WTC11 (cell line): Measurements from ENCODE around the gene MGMT. TPM values are rescaled to one million over a fixed set of nuclear protein-coding genes. Genes with fewer than 3 reads are reported as not detected.

Source experiments
- ATAC-seq: fragments of 200-7000 bp; cut with Tn5 transposase; 2 replicates; pipeline ENCODE4 v1.10.0; 2021; ENCODE audit warnings: mild to moderate bottlenecking, moderate library complexity
- CTCF ChIA-PET: fragments of 300-600 bp; sonication (Branson Sonifier 250); formaldehyde crosslinking; loops from one replicate; lab custom pipeline; 2021; ENCODE audit warnings: antibody characterized with exemption; lab: Charles Lee
- POLR2A ChIA-PET: fragments of 350-600 bp; sonication (Branson Sonifier 250); formaldehyde crosslinking; loops from one replicate; lab custom pipeline; 2021; ENCODE audit warnings: antibody characterized with exemption; lab: Charles Lee
- DNase-seq: peaks from one replicate; pipeline ENCODE4 v3.0.0; 2021; ENCODE audit warnings: low spot score
- H3K27ac Mint-ChIP-seq: 2 replicates; pipeline ENCODE4 v1.8.0; 2021; ENCODE audit warnings: mixed read lengths
- H3K27me3 Mint-ChIP-seq: 2 replicates; pipeline ENCODE4 v1.8.0; 2021; ENCODE audit warnings: low read depth, mild to moderate bottlenecking, moderate library complexity, mixed read lengths
- H3K36me3 Mint-ChIP-seq: 2 replicates; pipeline ENCODE4 v1.8.0; 2021; ENCODE audit warnings: mixed read lengths
- H3K4me1 Mint-ChIP-seq: 2 replicates; pipeline ENCODE4 v1.8.0; 2022; ENCODE audit warnings: mixed read lengths
- H3K4me3 Mint-ChIP-seq: 2 replicates; pipeline ENCODE4 v1.8.0; 2021; ENCODE audit warnings: mild to moderate bottlenecking, moderate library complexity, mixed read lengths
- H3K9me3 Mint-ChIP-seq: 2 replicates; pipeline ENCODE4 v1.8.0; 2021; ENCODE audit warnings: mixed read lengths
- FOXP1 ChIP-seq: sonication (generic); formaldehyde crosslinking; IDR thresholded peaks from 2 replicates; pipeline ENCODE4 v1.8.0; 2022; ENCODE audit warnings: missing genetic modification reagents, mild to moderate bottlenecking, moderate library complexity, borderline replicate concordance
- IRF2 ChIP-seq: sonication (generic); formaldehyde crosslinking; IDR thresholded peaks from 2 replicates; pipeline ENCODE4 v1.8.0; 2022; ENCODE audit warnings: low read depth, missing genetic modification reagents, borderline replicate concordance
- KAT7 ChIP-seq: sonication (generic); formaldehyde crosslinking; IDR thresholded peaks from 2 replicates; pipeline ENCODE4 v1.8.1; 2023; ENCODE audit warnings: missing genetic modification reagents, mild to moderate bottlenecking, borderline replicate concordance
- MYBL2 ChIP-seq: sonication (generic); formaldehyde crosslinking; IDR thresholded peaks from 2 replicates; pipeline ENCODE4 v1.8.1; 2023; ENCODE audit warnings: mild to moderate bottlenecking, moderate library complexity, missing genetic modification reagents
- NR1H2 ChIP-seq: sonication (generic); formaldehyde crosslinking; IDR thresholded peaks from 2 replicates; pipeline ENCODE4 v1.9.0; 2021; ENCODE audit warnings: mild to moderate bottlenecking, moderate library complexity, missing genetic modification reagents
- PRDM15 ChIP-seq: sonication (generic); formaldehyde crosslinking; IDR thresholded peaks from 2 replicates; pipeline ENCODE4 v1.8.0; 2022; ENCODE audit warnings: missing genetic modification reagents
- PRRX2 ChIP-seq: fragments of 250-450 bp; sonication (Bioruptor Pico); IDR thresholded peaks from 2 replicates; pipeline ENCODE4 v1.8.0; 2021; ENCODE audit warnings: mild to moderate bottlenecking
- ZNF512 ChIP-seq: sonication (generic); formaldehyde crosslinking; IDR thresholded peaks from 2 replicates; pipeline ENCODE4 v1.8.1; 2022; ENCODE audit warnings: missing genetic modification reagents, borderline replicate concordance
- total RNA-seq: library from RNA; stranded (reverse); gene quantifications from 3 replicates; pipeline ENCODE4 v1.2.3, GENCODE V29; 2021
- TF ChIP-seq, protein P1 (sequence below): fragments of 250-450 bp; sonication (Bioruptor Pico); IDR thresholded peaks from 2 replicates; pipeline ENCODE4 v1.9.0; 2021; ENCODE audit warnings: mild to moderate bottlenecking, borderline replicate concordance
- TF ChIP-seq, protein P2 (sequence below): fragments of 250-450 bp; sonication (Bioruptor Pico); IDR thresholded peaks from 2 replicates; pipeline ENCODE4 v1.9.0; 2021; ENCODE audit warnings: mild to moderate bottlenecking
- TF ChIP-seq, protein P3 (sequence below): fragments of 250-450 bp; sonication (Bioruptor Pico); IDR thresholded peaks from 2 replicates; pipeline ENCODE4 v1.8.0; 2021; ENCODE audit warnings: mild to moderate bottlenecking
- TF ChIP-seq, protein P4 (sequence below): sonication (generic); formaldehyde crosslinking; IDR thresholded peaks from 2 replicates; pipeline ENCODE4 v1.8.1; 2023; ENCODE audit warnings: mild to moderate bottlenecking, moderate library complexity, missing genetic modification reagents

MGMT gene
- total RNA-seq, 1 experiment from 2014 or later = 11.8 TPM

DNA sequence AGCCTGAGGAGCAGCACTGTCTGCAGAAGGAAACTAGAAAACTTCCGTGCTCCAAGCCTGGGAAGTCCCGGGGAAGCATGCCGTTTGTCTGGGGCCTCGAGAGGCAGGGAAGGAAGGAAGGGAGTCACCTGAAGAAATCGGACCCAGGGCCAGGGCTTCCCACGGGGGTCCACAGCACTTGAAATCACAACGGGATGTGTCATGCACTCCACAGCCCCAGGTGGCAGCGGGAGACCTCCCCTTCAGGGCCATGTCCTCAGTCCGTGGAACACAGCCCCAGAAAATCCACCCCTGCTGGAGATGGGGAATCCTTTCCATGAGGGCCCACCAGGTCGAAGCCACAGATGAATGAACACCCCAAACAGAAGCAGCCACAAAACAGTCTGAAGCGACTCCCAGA lies 239.5 kb downstream of the MGMT start (continued):
- TF ChIP-seq ZNF512 (CRISPR knock-in tag) = no peak
- TF ChIP-seq, protein P1, sequence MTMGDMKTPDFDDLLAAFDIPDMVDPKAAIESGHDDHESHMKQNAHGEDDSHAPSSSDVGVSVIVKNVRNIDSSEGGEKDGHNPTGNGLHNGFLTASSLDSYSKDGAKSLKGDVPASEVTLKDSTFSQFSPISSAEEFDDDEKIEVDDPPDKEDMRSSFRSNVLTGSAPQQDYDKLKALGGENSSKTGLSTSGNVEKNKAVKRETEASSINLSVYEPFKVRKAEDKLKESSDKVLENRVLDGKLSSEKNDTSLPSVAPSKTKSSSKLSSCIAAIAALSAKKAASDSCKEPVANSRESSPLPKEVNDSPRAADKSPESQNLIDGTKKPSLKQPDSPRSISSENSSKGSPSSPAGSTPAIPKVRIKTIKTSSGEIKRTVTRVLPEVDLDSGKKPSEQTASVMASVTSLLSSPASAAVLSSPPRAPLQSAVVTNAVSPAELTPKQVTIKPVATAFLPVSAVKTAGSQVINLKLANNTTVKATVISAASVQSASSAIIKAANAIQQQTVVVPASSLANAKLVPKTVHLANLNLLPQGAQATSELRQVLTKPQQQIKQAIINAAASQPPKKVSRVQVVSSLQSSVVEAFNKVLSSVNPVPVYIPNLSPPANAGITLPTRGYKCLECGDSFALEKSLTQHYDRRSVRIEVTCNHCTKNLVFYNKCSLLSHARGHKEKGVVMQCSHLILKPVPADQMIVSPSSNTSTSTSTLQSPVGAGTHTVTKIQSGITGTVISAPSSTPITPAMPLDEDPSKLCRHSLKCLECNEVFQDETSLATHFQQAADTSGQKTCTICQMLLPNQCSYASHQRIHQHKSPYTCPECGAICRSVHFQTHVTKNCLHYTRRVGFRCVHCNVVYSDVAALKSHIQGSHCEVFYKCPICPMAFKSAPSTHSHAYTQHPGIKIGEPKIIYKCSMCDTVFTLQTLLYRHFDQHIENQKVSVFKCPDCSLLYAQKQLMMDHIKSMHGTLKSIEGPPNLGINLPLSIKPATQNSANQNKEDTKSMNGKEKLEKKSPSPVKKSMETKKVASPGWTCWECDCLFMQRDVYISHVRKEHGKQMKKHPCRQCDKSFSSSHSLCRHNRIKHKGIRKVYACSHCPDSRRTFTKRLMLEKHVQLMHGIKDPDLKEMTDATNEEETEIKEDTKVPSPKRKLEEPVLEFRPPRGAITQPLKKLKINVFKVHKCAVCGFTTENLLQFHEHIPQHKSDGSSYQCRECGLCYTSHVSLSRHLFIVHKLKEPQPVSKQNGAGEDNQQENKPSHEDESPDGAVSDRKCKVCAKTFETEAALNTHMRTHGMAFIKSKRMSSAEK (CRISPR knock-in tag) = no peak

GRCh38 chr10:129707406-129708388 lies 240.7 kb downstream of the MGMT start:
- no peaks in the 10 kb centered on the region for H3K36me3 Mint-ChIP-seq
- ATAC-seq (no peak), DNase-seq (no peak)
- ChIA-PET POLR2A (no interaction called here), CTCF (interaction anchor here (1.2 kb wide), 1 partner anchor 49 kb away, joined by 3 read pairs; no protein-coding TSS in a partner anchor)
- peaks cover 41% of the 10 kb centered on the region for H3K4me1 Mint-ChIP-seq
- peak overlapping the region; percentile 57; the same call in 1 of the 2 replicates for H3K27ac Mint-ChIP-seq
- TF ChIP-seq, protein P2, sequence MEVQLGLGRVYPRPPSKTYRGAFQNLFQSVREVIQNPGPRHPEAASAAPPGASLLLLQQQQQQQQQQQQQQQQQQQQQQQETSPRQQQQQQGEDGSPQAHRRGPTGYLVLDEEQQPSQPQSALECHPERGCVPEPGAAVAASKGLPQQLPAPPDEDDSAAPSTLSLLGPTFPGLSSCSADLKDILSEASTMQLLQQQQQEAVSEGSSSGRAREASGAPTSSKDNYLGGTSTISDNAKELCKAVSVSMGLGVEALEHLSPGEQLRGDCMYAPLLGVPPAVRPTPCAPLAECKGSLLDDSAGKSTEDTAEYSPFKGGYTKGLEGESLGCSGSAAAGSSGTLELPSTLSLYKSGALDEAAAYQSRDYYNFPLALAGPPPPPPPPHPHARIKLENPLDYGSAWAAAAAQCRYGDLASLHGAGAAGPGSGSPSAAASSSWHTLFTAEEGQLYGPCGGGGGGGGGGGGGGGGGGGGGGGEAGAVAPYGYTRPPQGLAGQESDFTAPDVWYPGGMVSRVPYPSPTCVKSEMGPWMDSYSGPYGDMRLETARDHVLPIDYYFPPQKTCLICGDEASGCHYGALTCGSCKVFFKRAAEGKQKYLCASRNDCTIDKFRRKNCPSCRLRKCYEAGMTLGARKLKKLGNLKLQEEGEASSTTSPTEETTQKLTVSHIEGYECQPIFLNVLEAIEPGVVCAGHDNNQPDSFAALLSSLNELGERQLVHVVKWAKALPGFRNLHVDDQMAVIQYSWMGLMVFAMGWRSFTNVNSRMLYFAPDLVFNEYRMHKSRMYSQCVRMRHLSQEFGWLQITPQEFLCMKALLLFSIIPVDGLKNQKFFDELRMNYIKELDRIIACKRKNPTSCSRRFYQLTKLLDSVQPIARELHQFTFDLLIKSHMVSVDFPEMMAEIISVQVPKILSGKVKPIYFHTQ (CRISPR knock-in tag) = no peak
- TF ChIP-seq FOXP1 (no peak), PRRX2 (CRISPR knock-in tag) (no peak)
- TF ChIP-seq, protein P3, sequence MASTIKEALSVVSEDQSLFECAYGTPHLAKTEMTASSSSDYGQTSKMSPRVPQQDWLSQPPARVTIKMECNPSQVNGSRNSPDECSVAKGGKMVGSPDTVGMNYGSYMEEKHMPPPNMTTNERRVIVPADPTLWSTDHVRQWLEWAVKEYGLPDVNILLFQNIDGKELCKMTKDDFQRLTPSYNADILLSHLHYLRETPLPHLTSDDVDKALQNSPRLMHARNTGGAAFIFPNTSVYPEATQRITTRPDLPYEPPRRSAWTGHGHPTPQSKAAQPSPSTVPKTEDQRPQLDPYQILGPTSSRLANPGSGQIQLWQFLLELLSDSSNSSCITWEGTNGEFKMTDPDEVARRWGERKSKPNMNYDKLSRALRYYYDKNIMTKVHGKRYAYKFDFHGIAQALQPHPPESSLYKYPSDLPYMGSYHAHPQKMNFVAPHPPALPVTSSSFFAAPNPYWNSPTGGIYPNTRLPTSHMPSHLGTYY (CRISPR knock-in tag) = no peak
- H3K27me3 Mint-ChIP-seq = no peaks in the 10 kb centered on the region
- no peaks in the 10 kb centered on the region for H3K9me3 Mint-ChIP-seq
- H3K4me3 Mint-ChIP-seq = no peak overlapping the region

GRCh38 chr10:129709101-129709500 lies 242.1 kb downstream of the MGMT start:
- DNase-seq = no peak
- POLR2A ChIA-PET = no interaction called here
- H3K27ac Mint-ChIP-seq = peak overlapping the region; percentile 27; the same call in 1 of the 2 replicates
- H3K4me3 Mint-ChIP-seq = no peak overlapping the region
- TF ChIP-seq NR1H2 (no peak), IRF2 (CRISPR knock-in tag) (no peak), KAT7 (no peak), PRDM15 (CRISPR knock-in tag) (no peak), MYBL2 (CRISPR knock-in tag) (no peak)
- TF ChIP-seq, protein P4, sequence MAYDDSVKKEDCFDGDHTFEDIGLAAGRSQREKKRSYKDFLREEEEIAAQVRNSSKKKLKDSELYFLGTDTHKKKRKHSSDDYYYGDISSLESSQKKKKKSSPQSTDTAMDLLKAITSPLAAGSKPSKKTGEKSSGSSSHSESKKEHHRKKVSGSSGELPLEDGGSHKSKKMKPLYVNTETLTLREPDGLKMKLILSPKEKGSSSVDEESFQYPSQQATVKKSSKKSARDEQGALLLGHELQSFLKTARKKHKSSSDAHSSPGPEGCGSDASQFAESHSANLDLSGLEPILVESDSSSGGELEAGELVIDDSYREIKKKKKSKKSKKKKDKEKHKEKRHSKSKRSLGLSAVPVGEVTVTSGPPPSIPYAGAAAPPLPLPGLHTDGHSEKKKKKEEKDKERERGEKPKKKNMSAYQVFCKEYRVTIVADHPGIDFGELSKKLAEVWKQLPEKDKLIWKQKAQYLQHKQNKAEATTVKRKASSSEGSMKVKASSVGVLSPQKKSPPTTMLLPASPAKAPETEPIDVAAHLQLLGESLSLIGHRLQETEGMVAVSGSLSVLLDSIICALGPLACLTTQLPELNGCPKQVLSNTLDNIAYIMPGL (CRISPR knock-in tag) = no peak
- H3K36me3 Mint-ChIP-seq = no peaks in the 10 kb centered on the region
- H3K27me3 Mint-ChIP-seq = no peaks in the 10 kb centered on the region
- ATAC-seq = no peak
- H3K4me1 Mint-ChIP-seq = peaks cover 48% of the 10 kb centered on the region
- no peaks in the 10 kb centered on the region for H3K9me3 Mint-ChIP-seq
- CTCF ChIA-PET = interaction anchor here (1.3 to 1.9 kb wide), 2 partner anchors 47 to 336 kb away, joined by 3 to 4 read pairs; no protein-coding TSS in a partner anchor
